WTC11 (cell line): Measurements from ENCODE around the gene DBN1. TPM values are rescaled to one million over a fixed set of nuclear protein-coding genes. Genes with fewer than 3 reads are reported as not detected.

Experiments
- ATAC-seq: fragments of 200-7000 bp; cut with Tn5 transposase; 2 replicates; pipeline ENCODE4 v1.10.0; 2021; ENCODE audit warnings: mild to moderate bottlenecking, moderate library complexity
- CTCF ChIA-PET: fragments of 300-600 bp; sonication (Branson Sonifier 250); formaldehyde crosslinking; loops from one replicate; lab custom pipeline; 2021; ENCODE audit warnings: antibody characterized with exemption; lab: Charles Lee
- POLR2A ChIA-PET: fragments of 350-600 bp; sonication (Branson Sonifier 250); formaldehyde crosslinking; loops from one replicate; lab custom pipeline; 2021; ENCODE audit warnings: antibody characterized with exemption; lab: Charles Lee
- DNase-seq: peaks from one replicate; pipeline ENCODE4 v3.0.0; 2021; ENCODE audit warnings: low spot score
- H3K27ac Mint-ChIP-seq: 2 replicates; pipeline ENCODE4 v1.8.0; 2021; ENCODE audit warnings: mixed read lengths
- H3K27me3 Mint-ChIP-seq: 2 replicates; pipeline ENCODE4 v1.8.0; 2021; ENCODE audit warnings: low read depth, mild to moderate bottlenecking, moderate library complexity, mixed read lengths
- H3K36me3 Mint-ChIP-seq: 2 replicates; pipeline ENCODE4 v1.8.0; 2021; ENCODE audit warnings: mixed read lengths
- H3K4me1 Mint-ChIP-seq: 2 replicates; pipeline ENCODE4 v1.8.0; 2022; ENCODE audit warnings: mixed read lengths
- H3K4me3 Mint-ChIP-seq: 2 replicates; pipeline ENCODE4 v1.8.0; 2021; ENCODE audit warnings: mild to moderate bottlenecking, moderate library complexity, mixed read lengths
- H3K9me3 Mint-ChIP-seq: 2 replicates; pipeline ENCODE4 v1.8.0; 2021; ENCODE audit warnings: mixed read lengths
- CREB1 ChIP-seq: sonication (generic); formaldehyde crosslinking; IDR thresholded peaks from 2 replicates; pipeline ENCODE4 v1.8.0; 2023; ENCODE audit warnings: mild to moderate bottlenecking, missing genetic modification reagents
- ETV6 ChIP-seq: sonication (generic); formaldehyde crosslinking; IDR thresholded peaks from 2 replicates; pipeline ENCODE4 v1.8.1; 2022; ENCODE audit warnings: mild to moderate bottlenecking, missing genetic modification reagents
- NFE2L1 ChIP-seq: sonication (generic); formaldehyde crosslinking; IDR thresholded peaks from 2 replicates; pipeline ENCODE4 v1.8.1; 2023; ENCODE audit warnings: missing genetic modification reagents
- NFYB ChIP-seq: sonication (generic); formaldehyde crosslinking; conservative IDR thresholded peaks from 2 replicates; pipeline ENCODE4 v1.8.0; 2022; ENCODE audit warnings: low read depth, missing genetic modification reagents
- PRRX2 ChIP-seq: fragments of 250-450 bp; sonication (Bioruptor Pico); IDR thresholded peaks from 2 replicates; pipeline ENCODE4 v1.8.0; 2021; ENCODE audit warnings: mild to moderate bottlenecking
- RELA ChIP-seq: sonication (generic); formaldehyde crosslinking; IDR thresholded peaks from 2 replicates; pipeline ENCODE4 v1.8.1; 2022; ENCODE audit warnings: missing genetic modification reagents, mild to moderate bottlenecking, borderline replicate concordance
- SP1 ChIP-seq: sonication (generic); formaldehyde crosslinking; conservative IDR thresholded peaks from 2 replicates; pipeline ENCODE4 v1.8.1; 2022; ENCODE audit warnings: missing genetic modification reagents
- TEAD1 ChIP-seq: sonication (generic); formaldehyde crosslinking; IDR thresholded peaks from 2 replicates; pipeline ENCODE4 v1.8.0; 2022; ENCODE audit warnings: mild to moderate bottlenecking, missing genetic modification reagents
- ZNF396 ChIP-seq: fragments of 250-450 bp; sonication (Bioruptor Pico); IDR thresholded peaks from 2 replicates; pipeline ENCODE4 v1.8.0; 2021; ENCODE audit warnings: mild to moderate bottlenecking, moderate library complexity, borderline replicate concordance
- total RNA-seq: library from RNA; stranded (reverse); gene quantifications from 3 replicates; pipeline ENCODE4 v1.2.3, GENCODE V29; 2021
- TF ChIP-seq, protein P1 (sequence below): sonication (generic); formaldehyde crosslinking; conservative IDR thresholded peaks from 2 replicates; pipeline ENCODE4 v1.8.1; 2023; ENCODE audit warnings: mild to moderate bottlenecking, low read depth, missing genetic modification reagents, moderate library complexity
- TF ChIP-seq, protein P2 (sequence below): sonication (generic); formaldehyde crosslinking; IDR thresholded peaks from 2 replicates; pipeline ENCODE4 v1.8.1; 2023; ENCODE audit warnings: mild to moderate bottlenecking, missing genetic modification reagents
- TF ChIP-seq, protein P3 (sequence below): sonication (generic); formaldehyde crosslinking; conservative IDR thresholded peaks from 2 replicates; pipeline ENCODE4 v1.8.1; 2022; ENCODE audit warnings: mild to moderate bottlenecking, missing genetic modification reagents
- TF ChIP-seq, protein P4 (sequence below): fragments of 200-600 bp; IDR thresholded peaks from 2 replicates; pipeline ENCODE4 v1.8.0; 2022; ENCODE audit warnings: antibody characterized with exemption
- TF ChIP-seq, protein P5 (sequence below): sonication (generic); formaldehyde crosslinking; IDR thresholded peaks from 2 replicates; pipeline ENCODE4 v1.8.0; 2022; ENCODE audit warnings: mild to moderate bottlenecking, missing genetic modification reagents

Gene DBN1
- total RNA-seq, 1 experiment from 2014 or later = 288 TPM

DNA sequence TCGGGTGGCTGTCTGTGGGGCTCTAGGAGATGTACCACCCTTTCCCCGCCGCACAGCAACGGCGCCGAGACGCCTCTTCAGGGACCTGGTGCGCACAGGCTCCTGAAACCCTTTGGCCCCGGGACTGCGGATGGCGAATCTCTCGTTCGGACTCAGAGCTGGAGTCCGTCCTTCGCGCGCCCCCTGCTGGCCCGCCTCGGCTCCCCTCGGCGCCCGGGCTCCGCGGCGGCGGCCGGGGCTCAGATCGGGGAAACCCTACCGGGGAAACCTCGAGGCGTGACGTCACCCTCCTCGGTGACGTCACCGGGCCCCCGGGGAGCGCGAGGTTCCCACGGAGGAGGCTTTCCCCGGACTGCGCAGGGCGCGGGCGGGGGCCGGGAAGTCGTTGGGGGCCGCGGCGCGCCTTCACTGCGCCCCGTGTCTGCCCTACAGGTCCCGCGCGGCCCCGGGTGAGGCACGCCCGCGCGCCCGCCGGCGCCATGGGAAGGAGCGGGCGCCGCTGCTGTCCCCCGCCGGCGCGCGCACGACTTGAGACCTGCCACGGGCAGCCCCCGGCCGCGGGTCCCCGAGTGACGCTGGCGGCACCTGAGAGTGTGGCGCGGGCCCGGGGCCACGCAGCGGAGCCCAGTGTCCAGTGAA, 18.9 kb downstream of the DBN1 start (continued):
- TF ChIP-seq, protein P1, sequence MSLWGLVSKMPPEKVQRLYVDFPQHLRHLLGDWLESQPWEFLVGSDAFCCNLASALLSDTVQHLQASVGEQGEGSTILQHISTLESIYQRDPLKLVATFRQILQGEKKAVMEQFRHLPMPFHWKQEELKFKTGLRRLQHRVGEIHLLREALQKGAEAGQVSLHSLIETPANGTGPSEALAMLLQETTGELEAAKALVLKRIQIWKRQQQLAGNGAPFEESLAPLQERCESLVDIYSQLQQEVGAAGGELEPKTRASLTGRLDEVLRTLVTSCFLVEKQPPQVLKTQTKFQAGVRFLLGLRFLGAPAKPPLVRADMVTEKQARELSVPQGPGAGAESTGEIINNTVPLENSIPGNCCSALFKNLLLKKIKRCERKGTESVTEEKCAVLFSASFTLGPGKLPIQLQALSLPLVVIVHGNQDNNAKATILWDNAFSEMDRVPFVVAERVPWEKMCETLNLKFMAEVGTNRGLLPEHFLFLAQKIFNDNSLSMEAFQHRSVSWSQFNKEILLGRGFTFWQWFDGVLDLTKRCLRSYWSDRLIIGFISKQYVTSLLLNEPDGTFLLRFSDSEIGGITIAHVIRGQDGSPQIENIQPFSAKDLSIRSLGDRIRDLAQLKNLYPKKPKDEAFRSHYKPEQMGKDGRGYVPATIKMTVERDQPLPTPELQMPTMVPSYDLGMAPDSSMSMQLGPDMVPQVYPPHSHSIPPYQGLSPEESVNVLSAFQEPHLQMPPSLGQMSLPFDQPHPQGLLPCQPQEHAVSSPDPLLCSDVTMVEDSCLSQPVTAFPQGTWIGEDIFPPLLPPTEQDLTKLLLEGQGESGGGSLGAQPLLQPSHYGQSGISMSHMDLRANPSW (CRISPR knock-in tag) = no peak
- TF ChIP-seq, protein P2, sequence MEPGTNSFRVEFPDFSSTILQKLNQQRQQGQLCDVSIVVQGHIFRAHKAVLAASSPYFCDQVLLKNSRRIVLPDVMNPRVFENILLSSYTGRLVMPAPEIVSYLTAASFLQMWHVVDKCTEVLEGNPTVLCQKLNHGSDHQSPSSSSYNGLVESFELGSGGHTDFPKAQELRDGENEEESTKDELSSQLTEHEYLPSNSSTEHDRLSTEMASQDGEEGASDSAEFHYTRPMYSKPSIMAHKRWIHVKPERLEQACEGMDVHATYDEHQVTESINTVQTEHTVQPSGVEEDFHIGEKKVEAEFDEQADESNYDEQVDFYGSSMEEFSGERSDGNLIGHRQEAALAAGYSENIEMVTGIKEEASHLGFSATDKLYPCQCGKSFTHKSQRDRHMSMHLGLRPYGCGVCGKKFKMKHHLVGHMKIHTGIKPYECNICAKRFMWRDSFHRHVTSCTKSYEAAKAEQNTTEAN = no peak
- TF ChIP-seq, protein P3, sequence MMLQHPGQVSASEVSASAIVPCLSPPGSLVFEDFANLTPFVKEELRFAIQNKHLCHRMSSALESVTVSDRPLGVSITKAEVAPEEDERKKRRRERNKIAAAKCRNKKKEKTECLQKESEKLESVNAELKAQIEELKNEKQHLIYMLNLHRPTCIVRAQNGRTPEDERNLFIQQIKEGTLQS = no peak
- TF ChIP-seq TEAD1 (no peak), ZNF396 (no peak), CREB1 (CRISPR knock-in tag) (0 out of 2 replicates have a peak, but pooled peaks have one; percentile 12), SP1 (CRISPR knock-in tag) (peak; percentile 45; the same call in 1 of the 2 replicates)
- TF ChIP-seq, protein P4, sequence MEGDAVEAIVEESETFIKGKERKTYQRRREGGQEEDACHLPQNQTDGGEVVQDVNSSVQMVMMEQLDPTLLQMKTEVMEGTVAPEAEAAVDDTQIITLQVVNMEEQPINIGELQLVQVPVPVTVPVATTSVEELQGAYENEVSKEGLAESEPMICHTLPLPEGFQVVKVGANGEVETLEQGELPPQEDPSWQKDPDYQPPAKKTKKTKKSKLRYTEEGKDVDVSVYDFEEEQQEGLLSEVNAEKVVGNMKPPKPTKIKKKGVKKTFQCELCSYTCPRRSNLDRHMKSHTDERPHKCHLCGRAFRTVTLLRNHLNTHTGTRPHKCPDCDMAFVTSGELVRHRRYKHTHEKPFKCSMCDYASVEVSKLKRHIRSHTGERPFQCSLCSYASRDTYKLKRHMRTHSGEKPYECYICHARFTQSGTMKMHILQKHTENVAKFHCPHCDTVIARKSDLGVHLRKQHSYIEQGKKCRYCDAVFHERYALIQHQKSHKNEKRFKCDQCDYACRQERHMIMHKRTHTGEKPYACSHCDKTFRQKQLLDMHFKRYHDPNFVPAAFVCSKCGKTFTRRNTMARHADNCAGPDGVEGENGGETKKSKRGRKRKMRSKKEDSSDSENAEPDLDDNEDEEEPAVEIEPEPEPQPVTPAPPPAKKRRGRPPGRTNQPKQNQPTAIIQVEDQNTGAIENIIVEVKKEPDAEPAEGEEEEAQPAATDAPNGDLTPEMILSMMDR = peak; percentile 78
- TF ChIP-seq, protein P5, sequence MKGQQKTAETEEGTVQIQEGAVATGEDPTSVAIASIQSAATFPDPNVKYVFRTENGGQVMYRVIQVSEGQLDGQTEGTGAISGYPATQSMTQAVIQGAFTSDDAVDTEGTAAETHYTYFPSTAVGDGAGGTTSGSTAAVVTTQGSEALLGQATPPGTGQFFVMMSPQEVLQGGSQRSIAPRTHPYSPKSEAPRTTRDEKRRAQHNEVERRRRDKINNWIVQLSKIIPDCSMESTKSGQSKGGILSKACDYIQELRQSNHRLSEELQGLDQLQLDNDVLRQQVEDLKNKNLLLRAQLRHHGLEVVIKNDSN (CRISPR knock-in tag) = no peak

DNA sequence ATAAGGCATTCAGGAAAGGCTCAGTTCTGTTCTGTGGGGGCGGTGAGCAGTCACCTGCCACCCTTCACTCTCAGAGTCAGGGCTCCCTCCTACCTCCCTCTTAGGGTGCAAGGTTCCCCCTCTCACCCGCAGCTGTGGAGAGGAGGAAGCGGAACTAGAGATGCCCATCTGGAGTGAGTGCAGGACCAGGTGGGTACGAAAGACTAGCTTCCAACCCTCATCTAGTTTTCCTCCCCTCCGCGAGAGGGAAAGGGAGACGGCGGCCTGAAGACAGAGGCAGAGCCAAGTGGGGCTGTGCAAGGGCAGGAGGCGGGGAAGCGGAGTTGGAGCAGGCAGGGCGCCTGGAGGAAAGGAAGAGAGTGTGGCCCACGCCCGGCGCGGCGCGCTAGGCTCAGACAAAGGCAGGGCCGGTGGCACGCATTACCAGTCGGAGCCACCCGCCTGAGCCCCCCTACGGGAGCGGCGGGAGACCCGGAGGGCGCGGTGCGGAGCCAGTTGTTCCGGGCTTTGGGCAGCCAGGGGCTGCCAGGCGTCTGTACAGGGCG, 19.5 kb downstream of the DBN1 start:
- peaks cover 41% of the 10 kb centered on the region for H3K4me1 Mint-ChIP-seq
- POLR2A ChIA-PET = interaction anchor here (1.9 to 4.1 kb wide), 6 partner anchors 9 to 87 kb away, joined by 5 to 24 read pairs (median 10); no protein-coding TSS in a partner anchor
- TF ChIP-seq NFYB (CRISPR knock-in tag) (no peak), NFE2L1 (CRISPR knock-in tag) (0 out of 2 replicates have a peak, but pooled peaks have one; percentile 12), CREB1 (CRISPR knock-in tag) (0 out of 2 replicates have a peak, but pooled peaks have one; percentile 15), RELA (no peak)
- ATAC-seq (no peak), DNase-seq (peak; percentile 51)
- peaks cover 6% of the 10 kb centered on the region for H3K36me3 Mint-ChIP-seq
- H3K27ac Mint-ChIP-seq = peak overlapping the region; percentile 44
- CTCF ChIA-PET = interaction anchor here (1.1 to 7.2 kb wide), 23 partner anchors 8 to 150 kb away, joined by 3 to 175 read pairs (median 12); partner anchors contain the start of genes GRK6, LMAN2, PDLIM7 and PRELID1
- H3K4me3 Mint-ChIP-seq = peak overlapping the region; percentile 78
- no peaks in the 10 kb centered on the region for H3K9me3 Mint-ChIP-seq
- H3K27me3 Mint-ChIP-seq = peaks cover 22% of the 10 kb centered on the region

DNA sequence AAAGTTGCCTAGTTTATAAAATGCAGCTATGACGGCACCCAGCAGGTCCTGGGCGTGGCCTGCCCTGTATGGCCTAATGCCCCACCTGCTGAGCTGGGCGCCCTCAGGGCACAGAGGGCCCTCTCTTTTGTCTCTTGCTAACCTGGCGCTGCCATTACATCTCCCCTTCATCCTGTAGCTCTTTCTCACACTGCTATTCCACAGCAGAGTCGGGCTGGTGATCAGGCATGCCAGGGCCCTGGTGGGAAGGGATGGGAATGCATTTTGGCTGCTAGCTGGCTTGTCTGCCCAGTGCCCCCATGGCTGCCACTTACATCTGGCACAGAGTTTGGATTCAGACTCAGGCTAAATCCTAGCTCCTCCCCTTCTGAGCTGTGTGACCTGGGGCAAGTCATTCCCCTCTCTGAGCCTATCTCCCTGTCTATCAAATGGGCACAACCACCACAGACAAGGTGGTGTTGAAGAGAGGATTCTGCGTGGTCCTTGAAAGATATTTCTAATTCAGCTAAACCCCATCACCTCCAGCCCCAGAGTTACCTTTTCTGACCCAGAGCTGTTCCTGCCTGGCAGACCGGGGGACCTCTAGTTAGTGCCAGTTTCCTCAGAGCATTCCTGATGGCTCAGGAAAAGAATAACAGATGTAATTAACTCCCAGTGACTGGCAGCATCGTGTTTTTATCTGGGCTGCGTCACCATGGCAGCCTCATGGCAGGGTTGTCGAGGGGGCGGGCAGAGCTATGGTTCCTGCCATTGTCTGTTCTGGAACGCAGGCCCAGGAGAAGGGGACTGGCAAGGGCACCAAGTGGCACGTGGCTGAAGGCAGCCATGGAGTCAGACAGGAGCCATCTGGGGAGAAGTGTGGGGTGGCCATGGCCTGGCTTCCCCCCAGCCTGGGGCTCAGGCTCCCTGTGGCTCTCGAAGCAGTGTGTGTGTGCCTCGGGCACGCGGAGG, 20.5 kb downstream of the DBN1 start:
- peak overlapping the region; percentile 78 for H3K4me3 Mint-ChIP-seq
- DNase-seq (no peak), ATAC-seq (no peak)
- H3K4me1 Mint-ChIP-seq = peaks cover 49% of the 10 kb centered on the region
- ChIA-PET CTCF (interaction anchor here (0.7 to 7.2 kb wide), 14 partner anchors 23 to 149 kb away, joined by 3 to 175 read pairs (median 8); partner anchors contain the start of genes GRK6, PRELID1 and RAB24), POLR2A (interaction anchor here (0.9 to 4.1 kb wide), 2 partner anchors 9 to 42 kb away, joined by 4 to 16 read pairs; no protein-coding TSS in a partner anchor)
- TF ChIP-seq ETV6 (CRISPR knock-in tag) (0 out of 2 replicates have a peak, but pooled peaks have one; percentile 8), PRRX2 (no peak)
- no peaks in the 10 kb centered on the region for H3K9me3 Mint-ChIP-seq
- H3K36me3 Mint-ChIP-seq = peaks cover 6% of the 10 kb centered on the region
- no peak overlapping the region for H3K27ac Mint-ChIP-seq
- peaks cover 27% of the 10 kb centered on the region for H3K27me3 Mint-ChIP-seq
